ENCODE results near the gene CEP250.

DNA sequence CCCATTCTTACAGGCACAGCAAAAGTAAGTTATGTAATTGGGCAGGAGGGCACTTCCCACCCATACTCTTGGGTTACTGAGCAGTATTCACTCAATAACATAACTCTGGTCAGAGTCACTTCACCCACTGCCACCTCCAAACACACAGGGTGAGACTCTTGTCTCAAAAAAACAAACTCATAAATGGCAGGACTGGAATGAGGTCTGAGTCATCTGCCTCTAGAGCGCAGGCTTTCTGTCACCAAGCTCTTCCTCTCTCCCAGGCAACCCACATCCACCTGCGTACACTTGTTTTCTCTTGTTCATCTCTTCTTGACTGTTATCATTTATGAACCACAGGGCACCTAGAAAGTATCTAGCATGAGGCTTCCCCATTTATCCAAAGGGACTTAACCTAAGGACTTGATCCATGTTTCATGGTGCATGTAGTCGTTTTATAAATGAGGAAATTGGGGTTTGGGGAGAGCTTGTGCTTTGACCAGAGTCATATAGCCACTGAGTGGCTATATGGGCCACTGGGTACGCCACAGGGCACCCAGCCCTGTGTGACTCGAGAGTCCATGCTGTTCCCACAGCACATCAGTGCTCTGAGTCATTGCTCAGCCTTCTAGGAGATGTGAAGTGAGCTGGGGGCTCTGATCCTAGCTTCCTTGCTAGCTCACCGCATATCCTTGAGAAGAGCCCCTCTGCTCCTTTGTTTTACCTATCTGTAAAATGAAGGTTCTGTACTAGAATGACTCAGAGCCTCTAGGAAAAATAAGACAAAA lies 51.7 kb downstream of the CEP250 start:
- TF ChIP-seq, protein P1, sequence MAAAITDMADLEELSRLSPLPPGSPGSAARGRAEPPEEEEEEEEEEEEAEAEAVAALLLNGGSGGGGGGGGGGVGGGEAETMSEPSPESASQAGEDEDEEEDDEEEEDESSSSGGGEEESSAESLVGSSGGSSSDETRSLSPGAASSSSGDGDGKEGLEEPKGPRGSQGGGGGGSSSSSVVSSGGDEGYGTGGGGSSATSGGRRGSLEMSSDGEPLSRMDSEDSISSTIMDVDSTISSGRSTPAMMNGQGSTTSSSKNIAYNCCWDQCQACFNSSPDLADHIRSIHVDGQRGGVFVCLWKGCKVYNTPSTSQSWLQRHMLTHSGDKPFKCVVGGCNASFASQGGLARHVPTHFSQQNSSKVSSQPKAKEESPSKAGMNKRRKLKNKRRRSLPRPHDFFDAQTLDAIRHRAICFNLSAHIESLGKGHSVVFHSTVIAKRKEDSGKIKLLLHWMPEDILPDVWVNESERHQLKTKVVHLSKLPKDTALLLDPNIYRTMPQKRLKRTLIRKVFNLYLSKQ (tag by site-specific recombination; IDR thresholded peaks at IDR 0.05; ENCODE audit: borderline replicate concordance), result no peak
- no peak for TF ChIP-seq ZNF221 (tag by site-specific recombination; IDR thresholded peaks at IDR 0.05; ENCODE audit: borderline replicate concordance)
- TF ChIP-seq, protein P2, sequence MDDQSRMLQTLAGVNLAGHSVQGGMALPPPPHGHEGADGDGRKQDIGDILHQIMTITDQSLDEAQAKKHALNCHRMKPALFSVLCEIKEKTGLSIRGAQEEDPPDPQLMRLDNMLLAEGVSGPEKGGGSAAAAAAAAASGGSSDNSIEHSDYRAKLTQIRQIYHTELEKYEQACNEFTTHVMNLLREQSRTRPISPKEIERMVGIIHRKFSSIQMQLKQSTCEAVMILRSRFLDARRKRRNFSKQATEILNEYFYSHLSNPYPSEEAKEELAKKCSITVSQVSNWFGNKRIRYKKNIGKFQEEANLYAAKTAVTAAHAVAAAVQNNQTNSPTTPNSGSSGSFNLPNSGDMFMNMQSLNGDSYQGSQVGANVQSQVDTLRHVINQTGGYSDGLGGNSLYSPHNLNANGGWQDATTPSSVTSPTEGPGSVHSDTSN (CRISPR knock-in tag; IDR thresholded peaks at IDR 0.05), result no peak
- TF ChIP-seq, protein P3, sequence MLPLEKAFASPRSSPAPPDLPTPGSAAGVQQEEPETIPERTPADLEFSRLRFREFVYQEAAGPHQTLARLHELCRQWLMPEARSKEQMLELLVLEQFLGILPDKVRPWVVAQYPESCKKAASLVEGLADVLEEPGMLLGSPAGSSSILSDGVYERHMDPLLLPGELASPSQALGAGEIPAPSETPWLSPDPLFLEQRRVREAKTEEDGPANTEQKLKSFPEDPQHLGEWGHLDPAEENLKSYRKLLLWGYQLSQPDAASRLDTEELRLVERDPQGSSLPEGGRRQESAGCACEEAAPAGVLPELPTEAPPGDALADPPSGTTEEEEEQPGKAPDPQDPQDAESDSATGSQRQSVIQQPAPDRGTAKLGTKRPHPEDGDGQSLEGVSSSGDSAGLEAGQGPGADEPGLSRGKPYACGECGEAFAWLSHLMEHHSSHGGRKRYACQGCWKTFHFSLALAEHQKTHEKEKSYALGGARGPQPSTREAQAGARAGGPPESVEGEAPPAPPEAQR (tag by site-specific recombination; IDR thresholded peaks at IDR 0.05), result no peak
- TF ChIP-seq, protein P4, sequence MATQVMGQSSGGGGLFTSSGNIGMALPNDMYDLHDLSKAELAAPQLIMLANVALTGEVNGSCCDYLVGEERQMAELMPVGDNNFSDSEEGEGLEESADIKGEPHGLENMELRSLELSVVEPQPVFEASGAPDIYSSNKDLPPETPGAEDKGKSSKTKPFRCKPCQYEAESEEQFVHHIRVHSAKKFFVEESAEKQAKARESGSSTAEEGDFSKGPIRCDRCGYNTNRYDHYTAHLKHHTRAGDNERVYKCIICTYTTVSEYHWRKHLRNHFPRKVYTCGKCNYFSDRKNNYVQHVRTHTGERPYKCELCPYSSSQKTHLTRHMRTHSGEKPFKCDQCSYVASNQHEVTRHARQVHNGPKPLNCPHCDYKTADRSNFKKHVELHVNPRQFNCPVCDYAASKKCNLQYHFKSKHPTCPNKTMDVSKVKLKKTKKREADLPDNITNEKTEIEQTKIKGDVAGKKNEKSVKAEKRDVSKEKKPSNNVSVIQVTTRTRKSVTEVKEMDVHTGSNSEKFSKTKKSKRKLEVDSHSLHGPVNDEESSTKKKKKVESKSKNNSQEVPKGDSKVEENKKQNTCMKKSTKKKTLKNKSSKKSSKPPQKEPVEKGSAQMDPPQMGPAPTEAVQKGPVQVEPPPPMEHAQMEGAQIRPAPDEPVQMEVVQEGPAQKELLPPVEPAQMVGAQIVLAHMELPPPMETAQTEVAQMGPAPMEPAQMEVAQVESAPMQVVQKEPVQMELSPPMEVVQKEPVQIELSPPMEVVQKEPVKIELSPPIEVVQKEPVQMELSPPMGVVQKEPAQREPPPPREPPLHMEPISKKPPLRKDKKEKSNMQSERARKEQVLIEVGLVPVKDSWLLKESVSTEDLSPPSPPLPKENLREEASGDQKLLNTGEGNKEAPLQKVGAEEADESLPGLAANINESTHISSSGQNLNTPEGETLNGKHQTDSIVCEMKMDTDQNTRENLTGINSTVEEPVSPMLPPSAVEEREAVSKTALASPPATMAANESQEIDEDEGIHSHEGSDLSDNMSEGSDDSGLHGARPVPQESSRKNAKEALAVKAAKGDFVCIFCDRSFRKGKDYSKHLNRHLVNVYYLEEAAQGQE (tag by site-specific recombination; IDR thresholded peaks at IDR 0.05), result no peak
- TF ChIP-seq, protein P5, sequence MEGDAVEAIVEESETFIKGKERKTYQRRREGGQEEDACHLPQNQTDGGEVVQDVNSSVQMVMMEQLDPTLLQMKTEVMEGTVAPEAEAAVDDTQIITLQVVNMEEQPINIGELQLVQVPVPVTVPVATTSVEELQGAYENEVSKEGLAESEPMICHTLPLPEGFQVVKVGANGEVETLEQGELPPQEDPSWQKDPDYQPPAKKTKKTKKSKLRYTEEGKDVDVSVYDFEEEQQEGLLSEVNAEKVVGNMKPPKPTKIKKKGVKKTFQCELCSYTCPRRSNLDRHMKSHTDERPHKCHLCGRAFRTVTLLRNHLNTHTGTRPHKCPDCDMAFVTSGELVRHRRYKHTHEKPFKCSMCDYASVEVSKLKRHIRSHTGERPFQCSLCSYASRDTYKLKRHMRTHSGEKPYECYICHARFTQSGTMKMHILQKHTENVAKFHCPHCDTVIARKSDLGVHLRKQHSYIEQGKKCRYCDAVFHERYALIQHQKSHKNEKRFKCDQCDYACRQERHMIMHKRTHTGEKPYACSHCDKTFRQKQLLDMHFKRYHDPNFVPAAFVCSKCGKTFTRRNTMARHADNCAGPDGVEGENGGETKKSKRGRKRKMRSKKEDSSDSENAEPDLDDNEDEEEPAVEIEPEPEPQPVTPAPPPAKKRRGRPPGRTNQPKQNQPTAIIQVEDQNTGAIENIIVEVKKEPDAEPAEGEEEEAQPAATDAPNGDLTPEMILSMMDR (tag by site-specific recombination; IDR thresholded peaks at IDR 0.05), result no peak
- TF ChIP-seq ZNF292 (tag by site-specific recombination; IDR thresholded peaks at IDR 0.05; ENCODE audit: borderline replicate concordance, low read depth), result no peak
- no peak for TF ChIP-seq KLF1 (tag by site-specific recombination; IDR thresholded peaks at IDR 0.05)
- TF ChIP-seq ZNF830 (tag by site-specific recombination; IDR thresholded peaks at IDR 0.05; ENCODE audit: low read depth), result no peak

All from HEK293 (cell line).